OCI-LY1 (cell line): ENCODE measurements around the gene FOXO3.

Experiments used
- CTCF ChIP-seq: fragments of 200-600 bp; sonication (generic), shearing (Covaris generic); IDR thresholded peaks from 2 replicates; pipeline ENCODE4 v1.5.1; 2017; ENCODE audit warnings: mild to moderate bottlenecking, antibody characterized with exemption, low read length, moderate library complexity, mixed read lengths
- EZH2 ChIP-seq: fragments of 200-600 bp; sonication (generic), shearing (Covaris generic); IDR thresholded peaks from 2 replicates; pipeline ENCODE4 v1.8.0; 2017; ENCODE audit warnings: borderline replicate concordance, mixed run types, mild to moderate bottlenecking, antibody characterized with exemption, low read length, moderate library complexity, mixed read lengths

DNA sequence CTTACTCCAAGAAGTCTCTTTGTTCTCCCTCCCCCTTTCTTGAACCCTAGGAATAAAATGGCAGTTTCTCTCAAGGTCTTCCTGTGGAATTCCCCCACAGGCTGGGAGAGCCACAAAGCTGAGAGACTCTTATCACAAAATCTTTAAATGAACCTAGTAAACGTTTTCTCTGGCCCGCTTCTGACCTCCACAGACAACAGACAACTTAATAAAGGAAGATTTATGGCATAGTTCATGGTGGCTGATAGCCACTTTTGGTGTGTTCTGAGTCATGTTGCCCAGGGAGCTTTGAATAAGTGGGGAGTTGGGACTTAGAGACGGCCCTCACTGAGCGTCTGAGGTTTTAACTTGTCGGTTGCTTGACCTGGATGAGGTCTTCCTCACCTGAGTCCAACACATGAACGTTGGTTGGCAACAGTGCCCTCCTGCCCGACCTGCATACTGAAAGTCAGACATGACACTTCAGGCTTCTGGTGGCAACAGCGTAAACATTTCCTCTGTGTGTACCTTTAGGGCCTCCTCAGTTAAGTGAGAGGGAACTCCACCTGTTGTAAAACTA lies 124.1 kb downstream of the FOXO3 start:
- TF ChIP-seq EZH2 (no peak), CTCF (no peak)
